GM18526 (cell line): ENCODE data around the gene P3H2.

ENCODE experiments used
- POLR2A ChIP-seq: IDR thresholded peaks from 3 replicates; pipeline ENCODE4 v1.6.1; 2011; ENCODE audit not compliant: insufficient read length; ENCODE audit errors: extremely low read depth

P3H2 gene

DNA sequence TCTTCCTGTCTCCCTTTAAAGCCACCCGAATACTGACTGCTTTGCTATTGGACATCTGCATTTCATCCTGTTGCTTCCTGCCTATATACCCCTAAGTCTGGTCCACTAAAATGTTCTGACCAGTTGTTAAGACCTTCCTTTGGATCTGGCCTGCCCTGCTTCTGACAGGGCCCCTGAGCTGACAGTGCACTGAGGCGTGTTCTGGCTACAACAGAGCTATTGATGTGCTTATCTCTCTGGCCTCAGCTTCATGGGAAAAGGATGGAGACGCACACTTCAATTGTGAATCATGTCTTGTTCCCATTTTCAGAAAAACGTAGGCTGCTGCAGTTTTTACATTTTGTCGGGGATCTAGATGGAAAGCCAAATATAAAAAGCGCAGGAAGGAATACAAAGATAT lies 7.1 kb upstream of the P3H2 start:
- no peak for TF ChIP-seq POLR2A

DNA sequence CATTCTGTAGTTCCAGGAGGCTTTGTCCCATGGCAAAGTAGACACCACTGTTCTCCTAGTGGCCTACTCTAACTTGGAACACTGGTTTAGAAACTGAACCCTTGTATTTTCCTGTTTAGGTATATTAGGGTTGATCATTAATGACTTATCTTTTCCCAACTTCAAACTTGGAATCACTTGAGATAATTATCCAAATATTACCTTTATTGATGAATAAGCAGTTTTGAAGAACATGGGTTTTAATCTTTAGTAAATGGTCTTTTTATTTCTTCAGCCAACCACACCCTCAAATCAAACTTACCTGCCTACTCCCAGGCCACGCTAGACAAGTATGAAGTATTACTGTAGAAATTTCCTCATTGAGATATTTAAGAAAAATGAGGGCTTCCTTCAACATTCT lies 6.5 kb upstream of the P3H2 start:
- no peak for TF ChIP-seq POLR2A

DNA sequence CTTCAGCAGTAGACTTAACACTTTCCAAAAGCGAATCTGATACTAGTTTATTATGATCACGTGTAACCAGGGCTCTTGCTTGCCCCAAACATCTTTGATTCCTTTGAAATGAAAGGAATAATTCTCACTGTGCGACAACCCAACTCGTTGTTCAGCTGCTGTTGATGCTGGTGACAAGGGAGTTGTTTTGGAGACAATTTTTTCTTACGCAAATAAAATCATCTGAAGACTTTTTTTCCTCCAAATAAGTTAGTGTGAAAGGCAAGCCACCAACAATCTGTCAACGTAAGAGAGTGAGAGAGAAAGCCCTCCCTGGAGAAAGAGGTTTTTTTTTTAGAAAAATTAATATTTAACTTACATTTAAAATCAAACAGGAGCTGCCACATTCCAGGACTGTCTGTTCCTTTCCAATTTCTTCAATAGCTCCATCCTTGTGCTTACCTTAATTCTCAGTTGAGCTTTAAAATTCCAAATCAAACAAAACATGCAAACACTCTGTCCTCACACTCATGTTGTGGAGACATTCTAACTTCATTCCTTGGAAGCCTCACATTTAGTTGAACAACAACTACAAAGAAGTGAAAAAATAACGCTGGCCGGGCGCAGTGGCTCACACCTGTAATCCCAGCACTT lies 4.9 kb upstream of the P3H2 start:
- TF ChIP-seq POLR2A: no peak

DNA sequence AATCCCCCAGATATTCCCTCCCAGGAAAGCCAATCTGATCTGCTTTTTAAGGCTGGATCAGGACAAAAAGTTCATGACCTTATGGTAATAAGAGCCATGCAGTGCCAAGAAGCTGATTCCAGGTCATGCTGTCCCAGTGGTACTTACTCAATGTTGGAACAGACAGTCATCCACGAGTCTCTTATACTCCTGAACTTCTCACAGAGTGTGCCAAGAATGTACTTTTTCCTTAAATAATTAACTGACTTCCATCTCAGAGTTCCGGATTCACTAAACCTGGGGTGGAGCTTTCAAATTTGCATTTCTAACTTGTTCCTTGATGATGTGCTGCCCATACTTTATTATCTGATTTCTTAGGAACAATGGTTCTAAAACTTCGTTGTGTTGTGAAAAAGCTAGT lies 3.4 kb upstream of the P3H2 start:
- no peak for TF ChIP-seq POLR2A

DNA sequence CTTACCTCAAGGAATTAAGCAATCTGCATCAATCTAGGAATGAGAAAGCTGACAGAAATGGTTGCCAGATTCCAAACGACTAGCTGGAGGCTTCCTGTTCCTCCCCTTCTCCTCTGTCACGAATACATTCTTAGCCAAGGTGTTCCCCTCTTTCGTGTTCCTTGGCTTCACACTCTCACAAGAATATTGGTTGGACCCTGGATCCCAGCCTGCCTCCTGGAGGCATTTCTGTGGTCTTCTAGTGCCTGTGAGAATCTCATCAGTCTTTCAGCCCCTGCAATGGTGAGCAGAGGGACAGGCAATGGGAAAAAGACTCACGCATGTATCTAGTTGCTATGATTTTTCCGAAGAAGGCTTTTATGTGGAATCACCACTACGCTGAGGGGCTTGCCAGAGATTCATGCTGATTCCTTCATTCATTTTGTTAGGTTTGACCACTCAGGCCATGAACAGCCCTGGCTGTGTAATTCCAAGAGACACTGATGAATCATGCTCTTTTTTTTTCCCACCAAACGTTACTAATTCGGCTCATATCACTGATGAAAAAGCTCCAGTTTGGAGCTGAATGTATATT lies 1.6 kb upstream of the P3H2 start:
- TF ChIP-seq POLR2A: no peak

DNA sequence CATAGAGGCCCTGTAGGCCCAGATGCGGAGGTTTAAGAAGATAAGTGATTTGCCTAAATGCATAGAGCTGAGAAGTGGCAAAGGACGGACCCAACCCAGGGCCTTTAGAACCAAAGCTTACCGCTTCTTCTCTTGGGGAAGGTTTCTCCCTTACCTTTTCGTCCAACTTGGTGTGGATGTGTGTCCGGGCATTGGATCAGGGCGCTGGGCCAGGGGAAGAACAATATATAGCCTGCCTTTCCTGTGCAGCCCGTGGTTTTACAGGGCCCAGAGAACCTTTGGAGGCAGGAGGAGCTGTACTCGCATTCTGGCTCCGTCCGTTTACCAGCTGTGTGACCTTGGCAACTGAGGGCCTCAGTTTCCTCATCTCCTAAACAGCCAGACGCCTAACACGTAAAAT lies 686 bp upstream of the P3H2 start:
- TF ChIP-seq POLR2A: no peak

DNA sequence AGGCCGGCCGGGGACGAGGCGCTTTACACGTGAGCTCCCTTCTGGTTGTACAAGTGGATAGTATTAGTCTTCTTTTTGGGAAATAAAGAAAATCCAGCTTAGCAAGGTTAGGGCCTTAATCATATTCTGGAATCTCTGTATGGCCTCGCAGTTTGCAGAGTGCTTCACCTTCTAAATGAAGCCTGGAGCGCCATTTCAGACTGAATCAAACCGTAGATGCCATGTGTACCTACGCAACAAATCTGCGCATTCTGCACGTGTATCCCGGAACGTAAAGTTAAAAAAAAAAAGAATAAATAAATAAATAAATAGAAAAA lies 322 bp upstream of the P3H2 start:
- TF ChIP-seq POLR2A: no peak

DNA sequence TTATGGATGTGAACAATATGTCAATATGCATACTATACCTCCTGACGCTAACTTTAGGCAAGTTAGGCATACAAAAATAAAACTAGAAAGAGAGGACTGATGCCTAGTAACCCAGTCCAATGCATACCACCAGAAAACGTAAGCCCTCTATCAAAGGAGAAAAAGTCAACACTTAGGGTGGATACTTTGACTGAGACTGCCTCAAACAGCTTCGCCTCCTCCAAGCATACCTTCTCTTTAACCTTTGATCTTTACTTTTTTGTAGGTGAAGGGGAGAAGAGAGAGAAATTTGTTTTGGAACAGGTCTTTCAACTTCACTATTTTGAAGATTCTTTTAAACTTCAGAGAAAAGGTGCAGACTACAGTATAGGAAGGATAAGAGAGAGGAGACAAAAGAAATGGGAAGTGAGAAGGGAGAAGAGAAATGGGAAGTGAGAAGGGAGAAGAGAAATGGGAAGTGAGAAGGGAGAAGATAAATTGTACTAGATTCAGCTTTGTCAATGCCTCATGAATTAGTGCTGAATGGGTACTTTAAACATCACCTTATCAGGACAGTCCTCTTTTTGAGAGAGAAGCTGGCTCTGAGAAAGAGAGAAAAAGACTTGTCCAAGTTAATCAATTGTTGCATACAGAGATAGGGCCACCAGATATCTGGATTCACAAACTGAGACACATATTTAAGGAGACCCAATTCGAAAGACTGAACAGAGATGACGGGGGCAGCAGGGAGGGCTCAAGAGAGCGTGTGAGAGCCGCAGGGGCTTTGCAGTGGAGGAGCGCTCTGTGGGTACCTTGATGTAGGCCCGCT lies 1.0 kb downstream of the P3H2 start:
- TF ChIP-seq POLR2A: no peak

DNA sequence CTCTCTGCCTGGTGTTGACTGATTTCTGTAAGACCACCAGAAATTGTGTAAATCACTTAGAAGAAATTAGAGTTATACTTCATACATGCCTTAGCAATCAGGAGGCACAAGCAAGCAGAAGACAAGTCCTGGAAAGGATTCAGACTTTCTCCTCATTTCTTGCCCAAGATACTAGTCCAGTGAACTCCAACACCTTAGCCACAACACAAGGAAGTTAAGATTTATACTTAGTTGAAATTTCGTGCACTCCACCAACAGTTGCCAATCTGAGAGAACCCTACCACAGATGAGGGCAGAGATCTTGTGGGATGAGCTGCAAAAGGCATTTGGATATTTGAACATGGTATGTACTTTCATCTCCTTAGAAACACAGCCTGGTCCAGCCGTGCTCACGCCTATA lies 2.3 kb downstream of the P3H2 start:
- TF ChIP-seq POLR2A: no peak

DNA sequence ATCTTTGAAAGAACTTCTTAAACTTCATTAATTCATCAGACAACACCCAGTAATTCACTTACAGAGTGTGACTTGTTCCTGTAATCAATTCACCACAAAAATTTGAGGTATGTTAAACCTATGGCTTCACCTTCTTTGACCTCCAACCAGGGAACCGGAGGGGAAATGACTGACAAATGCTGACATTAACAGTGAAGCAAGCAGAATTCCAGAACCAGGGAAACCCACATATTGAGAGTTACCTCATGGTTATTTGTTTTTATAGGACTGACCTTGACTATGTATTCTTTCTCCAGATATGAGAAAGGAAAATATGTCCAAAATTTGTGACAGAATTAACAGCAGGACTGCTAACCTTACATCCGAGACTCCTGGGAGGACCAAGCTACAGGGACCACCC lies 2.7 kb downstream of the P3H2 start:
- no peak for TF ChIP-seq POLR2A

DNA sequence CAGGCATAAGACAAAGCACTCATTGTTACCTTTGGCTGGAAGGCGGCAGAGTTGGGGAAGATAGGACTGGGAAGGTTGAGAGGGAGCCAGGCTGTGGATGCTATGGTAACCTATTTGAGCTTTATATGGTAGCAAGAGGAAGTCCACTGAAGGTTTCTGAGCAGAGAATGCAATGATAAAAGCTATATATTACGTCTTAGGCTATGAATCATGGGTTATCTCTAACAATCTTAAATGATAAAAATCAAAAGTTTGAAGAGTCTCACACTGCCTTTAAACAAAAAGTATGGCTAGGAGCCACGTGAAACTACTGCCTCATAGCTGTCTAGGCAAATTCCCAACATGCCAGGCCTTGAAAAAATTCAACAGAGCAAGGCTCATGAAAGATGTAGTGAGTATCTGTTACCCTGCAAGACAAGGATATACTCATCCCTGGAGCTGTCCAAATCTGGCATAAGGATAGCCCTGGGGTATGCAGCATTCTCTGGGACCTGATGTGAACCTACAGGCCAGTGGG lies 4.1 kb downstream of the P3H2 start:
- TF ChIP-seq POLR2A: no peak

DNA sequence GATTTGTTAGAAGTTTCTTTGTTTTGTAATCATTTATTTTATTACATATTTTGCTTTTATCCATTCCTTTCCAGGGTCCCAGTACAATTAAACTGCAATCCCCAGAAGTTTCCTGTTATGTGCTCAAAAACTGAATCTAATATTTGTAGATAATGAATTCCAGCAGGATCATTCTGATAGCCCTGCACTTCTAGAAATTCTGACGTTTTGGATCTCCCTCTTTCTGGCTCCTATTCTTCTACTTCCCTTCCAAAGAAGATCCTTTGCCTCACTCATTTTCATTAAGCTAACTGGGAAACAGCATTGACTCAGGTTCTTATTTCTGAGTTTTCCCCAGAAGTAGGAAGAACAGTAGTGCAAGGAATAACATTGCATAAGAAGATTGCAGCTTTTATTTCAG lies 9.9 kb downstream of the P3H2 start:
- TF ChIP-seq POLR2A: no peak

DNA sequence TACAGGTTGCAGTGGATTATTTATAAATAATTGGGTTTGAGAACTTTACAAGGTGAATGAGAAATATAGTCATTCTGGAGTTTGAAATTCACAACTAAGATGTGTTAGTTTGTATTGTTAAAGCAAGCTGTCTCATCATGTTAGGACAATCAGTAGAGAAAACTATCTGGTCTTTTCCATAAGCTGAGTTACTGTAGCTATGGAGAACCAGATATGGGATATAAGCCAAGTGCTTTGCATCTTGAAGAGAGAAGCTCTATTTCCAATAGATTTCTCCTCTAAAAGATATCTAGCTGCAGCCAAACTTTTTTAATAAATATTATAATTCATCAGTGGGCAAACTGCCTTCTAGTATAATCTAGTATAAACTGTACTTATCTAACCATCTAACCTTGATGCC lies 11.3 kb downstream of the P3H2 start:
- no peak for TF ChIP-seq POLR2A

DNA sequence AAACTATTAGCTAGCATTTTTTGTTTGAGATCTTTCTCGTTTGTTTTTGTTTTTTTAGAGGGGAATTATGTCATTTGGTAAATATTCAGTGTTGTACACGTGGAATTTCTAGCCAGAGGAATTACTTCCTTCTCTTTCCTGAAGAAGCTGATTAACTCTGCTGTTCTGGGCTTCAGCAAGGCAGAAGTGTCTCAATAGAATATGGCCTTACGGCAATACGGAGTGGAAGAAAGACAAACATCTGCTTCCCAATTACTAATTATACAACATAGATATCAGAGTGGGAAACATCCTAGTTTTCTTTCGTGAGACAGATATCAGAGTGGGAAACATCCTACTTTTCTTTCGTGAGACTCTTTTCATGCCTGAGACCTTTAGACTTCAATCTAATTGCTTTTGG lies 11.9 kb downstream of the P3H2 start:
- TF ChIP-seq POLR2A: no peak

DNA sequence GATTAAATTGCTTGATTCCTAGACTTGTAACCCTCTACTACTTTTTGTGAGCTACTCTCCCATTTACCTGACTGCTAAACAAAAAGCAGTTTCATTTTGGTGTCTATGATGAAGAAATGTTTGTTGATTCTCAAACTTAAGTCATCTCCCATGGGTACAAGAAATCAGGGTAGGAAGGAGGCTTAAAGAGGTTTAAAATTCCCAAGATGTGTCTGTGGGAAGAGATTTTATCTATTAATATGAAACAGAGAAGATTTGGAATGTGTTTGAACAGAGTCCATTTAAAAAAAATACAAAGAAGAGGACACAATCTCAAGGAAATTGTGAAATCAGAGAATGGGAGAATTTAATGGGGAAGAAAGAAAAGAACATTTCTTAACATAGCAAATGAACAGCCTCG lies 14.8 kb downstream of the P3H2 start:
- no peak for TF ChIP-seq POLR2A

DNA sequence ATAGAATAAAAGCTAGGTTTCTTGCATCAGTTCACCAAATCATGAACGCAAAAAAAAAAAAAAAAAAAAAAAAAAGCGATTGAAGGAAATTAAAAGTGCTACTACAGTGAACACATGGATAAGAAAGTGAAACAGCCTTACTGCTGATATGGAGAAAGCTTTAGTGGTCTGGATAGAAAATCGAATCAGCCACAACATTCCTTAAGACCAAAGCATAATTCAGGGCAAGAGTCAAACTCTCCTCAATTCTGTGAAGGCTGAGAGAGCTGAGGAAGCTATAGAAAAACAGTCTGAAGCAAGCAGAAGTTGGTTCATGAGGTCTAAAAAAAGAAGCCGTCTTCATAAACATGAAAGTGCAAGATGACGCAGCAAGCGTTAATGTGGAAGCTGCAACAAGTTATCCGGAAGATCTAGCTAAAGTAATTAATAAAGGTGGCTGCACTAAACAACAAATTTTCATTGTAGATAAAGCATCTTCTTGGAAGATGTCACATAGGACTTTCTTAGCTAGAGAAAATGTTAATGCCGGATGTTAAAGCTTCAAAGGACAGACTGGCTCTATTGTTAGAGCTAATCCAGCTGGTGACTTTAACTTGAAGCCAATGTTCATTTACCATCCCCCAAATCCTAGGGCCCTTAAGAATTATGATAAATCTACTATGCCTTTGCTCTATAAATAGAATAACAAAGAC lies 19.2 kb downstream of the P3H2 start:
- TF ChIP-seq POLR2A: no peak
